OCI-M2 (cell line): ENCODE measurements around the gene CGNL1.

Source experiments
- DNase-seq: peaks from one replicate; lab custom pipeline; 2025; ENCODE audit not compliant: unreplicated experiment; lab: John Stamatoyannopoulos, UW

CGNL1 gene

GRCh38 chr15:57519806-57520205 lies 143.5 kb downstream of the CGNL1 start:
- no peak for DNase-seq

GRCh38 chr15:57521503-57521902 lies 145.2 kb downstream of the CGNL1 start:
- no peak for DNase-seq

GRCh38 chr15:57522148-57522547 lies 145.8 kb downstream of the CGNL1 start:
- DNase-seq = no peak

- DNase-seq = no peak
Observed at GRCh38 chr15:57525581-57525980, 149.3 kb downstream of the CGNL1 start.

GRCh38 chr15:57526076-57526475 lies 149.8 kb downstream of the CGNL1 start:
- DNase-seq = no peak

- DNase-seq = no peak
Observed at GRCh38 chr15:57526615-57527014, 150.3 kb downstream of the CGNL1 start.

- peak; percentile 12 for DNase-seq
Observed at GRCh38 chr15:57527382-57528091, 151.2 kb downstream of the CGNL1 start.

- no peak for DNase-seq
Observed at GRCh38 chr15:57528940-57529565, 152.7 kb downstream of the CGNL1 start.

- no peak for DNase-seq
Observed at GRCh38 chr15:57529748-57530147, 153.4 kb downstream of the CGNL1 start.

GRCh38 chr15:57532731-57533447 lies 156.6 kb downstream of the CGNL1 start:
- no peak for DNase-seq

- no peak for DNase-seq
Observed at GRCh38 chr15:57533448-57533799, 157.1 kb downstream of the CGNL1 start.

- DNase-seq = no peak
Observed at GRCh38 chr15:57534281-57534680, 158.0 kb downstream of the CGNL1 start.

GRCh38 chr15:57537072-57537471 lies 160.8 kb downstream of the CGNL1 start:
- DNase-seq = no peak

GRCh38 chr15:57537488-57538264 lies 161.4 kb downstream of the CGNL1 start:
- DNase-seq = no peak

- DNase-seq = no peak
Observed at GRCh38 chr15:57538265-57538529, 161.9 kb downstream of the CGNL1 start.

GRCh38 chr15:57538821-57539220 lies 162.5 kb downstream of the CGNL1 start:
- DNase-seq = no peak

GRCh38 chr15:57540211-57540610 lies 163.9 kb downstream of the CGNL1 start:
- DNase-seq = no peak

- no peak for DNase-seq
Observed at GRCh38 chr15:57540736-57541135, 164.4 kb downstream of the CGNL1 start.

GRCh38 chr15:57541271-57541670 lies 165.0 kb downstream of the CGNL1 start:
- DNase-seq = no peak

- DNase-seq = no peak
Observed at GRCh38 chr15:57541805-57542504, 165.7 kb downstream of the CGNL1 start.

- no peak for DNase-seq
Observed at GRCh38 chr15:57542505-57542817, 166.2 kb downstream of the CGNL1 start.
